ENCODE data around the gene METTL9.

DNA sequence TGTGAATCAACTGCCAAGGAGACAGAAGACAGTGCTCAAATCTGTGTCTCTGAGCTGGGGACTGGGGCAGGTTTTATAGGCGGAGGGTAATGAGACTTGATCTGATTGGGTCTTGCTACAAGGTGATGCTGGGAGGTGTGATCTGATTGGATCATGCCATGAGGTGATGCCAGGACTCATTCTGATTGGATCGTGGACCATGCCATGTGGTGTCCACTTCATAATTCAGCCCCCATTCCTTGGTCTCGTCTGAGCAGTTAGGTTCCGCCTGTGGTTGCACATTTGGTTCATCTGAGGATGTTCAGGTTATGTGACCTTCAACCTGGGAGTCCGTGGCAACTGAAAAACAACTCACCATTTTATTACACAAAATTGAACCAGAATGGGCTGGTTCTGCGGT is 105.4 kb downstream of the METTL9 start:
- TF ChIP-seq, protein P1, sequence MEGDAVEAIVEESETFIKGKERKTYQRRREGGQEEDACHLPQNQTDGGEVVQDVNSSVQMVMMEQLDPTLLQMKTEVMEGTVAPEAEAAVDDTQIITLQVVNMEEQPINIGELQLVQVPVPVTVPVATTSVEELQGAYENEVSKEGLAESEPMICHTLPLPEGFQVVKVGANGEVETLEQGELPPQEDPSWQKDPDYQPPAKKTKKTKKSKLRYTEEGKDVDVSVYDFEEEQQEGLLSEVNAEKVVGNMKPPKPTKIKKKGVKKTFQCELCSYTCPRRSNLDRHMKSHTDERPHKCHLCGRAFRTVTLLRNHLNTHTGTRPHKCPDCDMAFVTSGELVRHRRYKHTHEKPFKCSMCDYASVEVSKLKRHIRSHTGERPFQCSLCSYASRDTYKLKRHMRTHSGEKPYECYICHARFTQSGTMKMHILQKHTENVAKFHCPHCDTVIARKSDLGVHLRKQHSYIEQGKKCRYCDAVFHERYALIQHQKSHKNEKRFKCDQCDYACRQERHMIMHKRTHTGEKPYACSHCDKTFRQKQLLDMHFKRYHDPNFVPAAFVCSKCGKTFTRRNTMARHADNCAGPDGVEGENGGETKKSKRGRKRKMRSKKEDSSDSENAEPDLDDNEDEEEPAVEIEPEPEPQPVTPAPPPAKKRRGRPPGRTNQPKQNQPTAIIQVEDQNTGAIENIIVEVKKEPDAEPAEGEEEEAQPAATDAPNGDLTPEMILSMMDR (IDR thresholded peaks at IDR 0.05) = no peak
- no peak for TF ChIP-seq POLR2A (IDR thresholded peaks at IDR 0.05)
- TF ChIP-seq POLR2AphosphoS5 (IDR thresholded peaks at IDR 0.05) = no peak

All from gastroesophageal sphincter (tissue), 3 donors.